Measurements from ENCODE around the gene SPIRE1.
"Not testable (repeated sequence)": the region's sequence is repeated elsewhere in the genome, so short reads cannot be mapped to it uniquely, and the experiment has no call there.

Gene SPIRE1

GRCh38 chr18:12497296-12497695 is 160.6 kb downstream of the SPIRE1 start:
- H3K27me3 ChIP-seq (ENCODE audit: control insufficient read depth, insufficient read depth, low read length) = no peaks in the 10 kb centered on the region
- no peak overlapping the region for H3K4me2 ChIP-seq (ENCODE audit: low read length)
- TF ChIP-seq CTCF (IDR thresholded peaks at IDR 0.05) = no peak
- no peak overlapping the region for H3K27ac ChIP-seq
- H2AFZ ChIP-seq = no peak overlapping the region
- no peaks in the 10 kb centered on the region for H3K9me3 ChIP-seq (ENCODE audit: control insufficient read depth, low read length)
- no peaks in the 10 kb centered on the region for H3K36me3 ChIP-seq (ENCODE audit: control insufficient read depth, insufficient read depth, low read length)
- H3K4me3 ChIP-seq (ENCODE audit: low read depth, low read length) = no peak overlapping the region
- H3K9ac ChIP-seq = no peak overlapping the region
- no peaks in the 10 kb centered on the region for H3K79me2 ChIP-seq
- H3K4me1 ChIP-seq = no peaks in the 10 kb centered on the region

GRCh38 chr18:12492907-12493306 is 165.0 kb downstream of the SPIRE1 start:
- Histone ChIP-seq H3K36me3 (ENCODE audit: control insufficient read depth, insufficient read depth, low read length) (no peaks in the 10 kb centered on the region), H3K9ac (no peak overlapping the region), H3K4me3 (ENCODE audit: low read depth, low read length) (no peak overlapping the region), H3K9me3 (ENCODE audit: control insufficient read depth, low read length) (no peaks in the 10 kb centered on the region), H3K4me2 (ENCODE audit: low read length) (no peak overlapping the region), H2AFZ (no peak overlapping the region), H3K27me3 (ENCODE audit: control insufficient read depth, insufficient read depth, low read length) (no peaks in the 10 kb centered on the region), H3K79me2 (no peaks in the 10 kb centered on the region), H3K4me1 (no peaks in the 10 kb centered on the region), H3K27ac (no peak overlapping the region)
- no peak for TF ChIP-seq CTCF (IDR thresholded peaks at IDR 0.05)

- no peak for TF ChIP-seq CTCF (IDR thresholded peaks at IDR 0.05)
- Histone ChIP-seq H3K4me3 (ENCODE audit: low read depth, low read length) (no peak overlapping the region), H3K4me2 (ENCODE audit: low read length) (no peak overlapping the region), H2AFZ (no peak overlapping the region), H3K27me3 (ENCODE audit: control insufficient read depth, insufficient read depth, low read length) (no peaks in the 10 kb centered on the region), H3K27ac (no peak overlapping the region), H3K4me1 (no peaks in the 10 kb centered on the region), H3K9me3 (ENCODE audit: control insufficient read depth, low read length) (no peaks in the 10 kb centered on the region), H3K9ac (no peak overlapping the region), H3K36me3 (ENCODE audit: control insufficient read depth, insufficient read depth, low read length) (no peaks in the 10 kb centered on the region), H3K79me2 (no peaks in the 10 kb centered on the region)
Observed at GRCh38 chr18:12491611-12492435, 166.1 kb downstream of the SPIRE1 start.

GRCh38 chr18:12485479-12486105 is 172.3 kb downstream of the SPIRE1 start:
- H3K27ac ChIP-seq = no peak overlapping the region
- no peak overlapping the region for H3K4me3 ChIP-seq (ENCODE audit: low read depth, low read length)

GRCh38 chr18:12481915-12482314 is 176.0 kb downstream of the SPIRE1 start:
- not testable (repeated sequence) for H3K9ac ChIP-seq; H3K4me1 ChIP-seq; H3K36me3 ChIP-seq (ENCODE audit: control insufficient read depth, insufficient read depth, low read length); H2AFZ ChIP-seq; H3K4me2 ChIP-seq (ENCODE audit: low read length); H3K27ac ChIP-seq; H3K4me3 ChIP-seq (ENCODE audit: low read depth, low read length); H3K27me3 ChIP-seq (ENCODE audit: control insufficient read depth, insufficient read depth, low read length); H3K9me3 ChIP-seq (ENCODE audit: control insufficient read depth, low read length); H3K79me2 ChIP-seq

More at GRCh38 chr18:12485479-12486105, 172.3 kb downstream of the SPIRE1 start:
- H3K9ac ChIP-seq = no peak overlapping the region
- H3K36me3 ChIP-seq (ENCODE audit: control insufficient read depth, insufficient read depth, low read length) = no peaks in the 10 kb centered on the region
- no peak overlapping the region for H3K4me2 ChIP-seq (ENCODE audit: low read length)
- no peaks in the 10 kb centered on the region for H3K27me3 ChIP-seq (ENCODE audit: control insufficient read depth, insufficient read depth, low read length)
- H3K4me1 ChIP-seq = no peaks in the 10 kb centered on the region
- H2AFZ ChIP-seq = no peak overlapping the region
- no peaks in the 10 kb centered on the region for H3K9me3 ChIP-seq (ENCODE audit: control insufficient read depth, low read length)
- TF ChIP-seq CTCF (IDR thresholded peaks at IDR 0.05) = no peak
- H3K79me2 ChIP-seq = no peaks in the 10 kb centered on the region
